ENCODE results near the gene KCNMA1. TPM values are rescaled to one million over a fixed set of nuclear protein-coding genes. Genes with fewer than 3 reads are reported as not detected.
"Not testable (repeated sequence)": the region's sequence is repeated elsewhere in the genome, so short reads cannot be mapped to it uniquely, and the experiment has no call there.

Gene KCNMA1
- polyA plus RNA-seq, 1 donor, result 19.6 TPM

- no peak for DNase-seq
- Histone ChIP-seq H3K4me3 (ENCODE audit: low read length) (no peak overlapping the region), H3K36me3 (ENCODE audit: control insufficient read depth, insufficient read depth, low read length) (no peaks in the 10 kb centered on the region), H3K27me3 (ENCODE audit: control insufficient read depth, insufficient read depth, low read length) (no peaks in the 10 kb centered on the region), H3K9me3 (ENCODE audit: control insufficient read depth, low read depth, low read length) (no peaks in the 10 kb centered on the region), H3K4me1 (ENCODE audit: control insufficient read depth, insufficient read depth, low read length) (peaks cover 9% of the 10 kb centered on the region), H3K27ac (ENCODE audit: low read length) (no peak overlapping the region)
- no CpG with 5 or more reads among the region's 10 CpGs for WGBS (ENCODE audit: insufficient coverage, low lambda C conversion rate)
Observed at GRCh38 chr10:77575271-77576006, 62.2 kb downstream of the KCNMA1 start.

- Histone ChIP-seq H3K9me3 (ENCODE audit: control insufficient read depth, low read depth, low read length) (no peaks in the 10 kb centered on the region), H3K4me3 (ENCODE audit: low read length) (no peak overlapping the region), H3K27me3 (ENCODE audit: control insufficient read depth, insufficient read depth, low read length) (no peaks in the 10 kb centered on the region), H3K36me3 (ENCODE audit: control insufficient read depth, insufficient read depth, low read length) (no peaks in the 10 kb centered on the region), H3K27ac (ENCODE audit: low read length) (no peak overlapping the region), H3K4me1 (ENCODE audit: control insufficient read depth, insufficient read depth, low read length) (peaks cover 3% of the 10 kb centered on the region)
- DNase-seq, result no peak
- WGBS (ENCODE audit: insufficient coverage, low lambda C conversion rate), result no CpG with 5 or more reads among the region's 3 CpGs
Observed at GRCh38 chr10:77574438-77574837, 63.2 kb downstream of the KCNMA1 start.

- no CpG with 5 or more reads among the region's 4 CpGs for WGBS (ENCODE audit: insufficient coverage, low lambda C conversion rate)
- not testable (repeated sequence) for H3K4me1 ChIP-seq (ENCODE audit: control insufficient read depth, insufficient read depth, low read length); H3K27me3 ChIP-seq (ENCODE audit: control insufficient read depth, insufficient read depth, low read length); DNase-seq; H3K27ac ChIP-seq (ENCODE audit: low read length); H3K9me3 ChIP-seq (ENCODE audit: control insufficient read depth, low read depth, low read length); H3K36me3 ChIP-seq (ENCODE audit: control insufficient read depth, insufficient read depth, low read length); H3K4me3 ChIP-seq (ENCODE audit: low read length)
Observed at GRCh38 chr10:77572520-77572919, 65.1 kb downstream of the KCNMA1 start.

GRCh38 chr10:77571490-77571889 is 66.1 kb downstream of the KCNMA1 start:
- Histone ChIP-seq H3K27me3 (ENCODE audit: control insufficient read depth, insufficient read depth, low read length) (no peaks in the 10 kb centered on the region), H3K9me3 (ENCODE audit: control insufficient read depth, low read depth, low read length) (no peaks in the 10 kb centered on the region), H3K27ac (ENCODE audit: low read length) (no peak overlapping the region), H3K4me1 (ENCODE audit: control insufficient read depth, insufficient read depth, low read length) (no peaks in the 10 kb centered on the region), H3K4me3 (ENCODE audit: low read length) (no peak overlapping the region), H3K36me3 (ENCODE audit: control insufficient read depth, insufficient read depth, low read length) (no peaks in the 10 kb centered on the region)
- no CpG with 5 or more reads among the region's 3 CpGs for WGBS (ENCODE audit: insufficient coverage, low lambda C conversion rate)
- DNase-seq, result no peak

- DNase-seq, result no peak
- H3K4me1 ChIP-seq (ENCODE audit: control insufficient read depth, insufficient read depth, low read length), result peaks cover 21% of the 10 kb centered on the region
- no CpG with 5 or more reads among the region's 13 CpGs for WGBS (ENCODE audit: insufficient coverage, low lambda C conversion rate)
- no peaks in the 10 kb centered on the region for H3K9me3 ChIP-seq (ENCODE audit: control insufficient read depth, low read depth, low read length)
- no peak overlapping the region for H3K4me3 ChIP-seq (ENCODE audit: low read length)
- H3K36me3 ChIP-seq (ENCODE audit: control insufficient read depth, insufficient read depth, low read length), result no peaks in the 10 kb centered on the region
- H3K27ac ChIP-seq (ENCODE audit: low read length), result no peak overlapping the region
- H3K27me3 ChIP-seq (ENCODE audit: control insufficient read depth, insufficient read depth, low read length), result no peaks in the 10 kb centered on the region
Observed at GRCh38 chr10:77566914-77567566, 70.6 kb downstream of the KCNMA1 start.

GRCh38 chr10:77566236-77566635 is 71.4 kb downstream of the KCNMA1 start:
- DNase-seq, result no peak
- H3K9me3 ChIP-seq (ENCODE audit: control insufficient read depth, low read depth, low read length), result no peaks in the 10 kb centered on the region
- peaks cover 21% of the 10 kb centered on the region for H3K4me1 ChIP-seq (ENCODE audit: control insufficient read depth, insufficient read depth, low read length)
- no CpG with 5 or more reads among the region's 6 CpGs for WGBS (ENCODE audit: insufficient coverage, low lambda C conversion rate)
- H3K27ac ChIP-seq (ENCODE audit: low read length), result no peak overlapping the region
- no peak overlapping the region for H3K4me3 ChIP-seq (ENCODE audit: low read length)
- no peaks in the 10 kb centered on the region for H3K36me3 ChIP-seq (ENCODE audit: control insufficient read depth, insufficient read depth, low read length)
- no peaks in the 10 kb centered on the region for H3K27me3 ChIP-seq (ENCODE audit: control insufficient read depth, insufficient read depth, low read length)

- H3K4me1 ChIP-seq (ENCODE audit: control insufficient read depth, insufficient read depth, low read length), result peaks cover 21% of the 10 kb centered on the region
- H3K27me3 ChIP-seq (ENCODE audit: control insufficient read depth, insufficient read depth, low read length), result no peaks in the 10 kb centered on the region
- H3K36me3 ChIP-seq (ENCODE audit: control insufficient read depth, insufficient read depth, low read length), result no peaks in the 10 kb centered on the region
- H3K27ac ChIP-seq (ENCODE audit: low read length), result no peak overlapping the region
- H3K9me3 ChIP-seq (ENCODE audit: control insufficient read depth, low read depth, low read length), result no peaks in the 10 kb centered on the region
- H3K4me3 ChIP-seq (ENCODE audit: low read length), result no peak overlapping the region
- 60% methylated on average over 1 of the region's 4 CpGs for WGBS (ENCODE audit: insufficient coverage, low lambda C conversion rate)
- DNase-seq, result no peak
Observed at GRCh38 chr10:77565590-77566023, 72.0 kb downstream of the KCNMA1 start.

GRCh38 chr10:77564731-77565589 is 72.6 kb downstream of the KCNMA1 start:
- peaks cover 21% of the 10 kb centered on the region for H3K4me1 ChIP-seq (ENCODE audit: control insufficient read depth, insufficient read depth, low read length)
- DNase-seq, result peak in 1 of 2 donors; percentile 51

GRCh38 chr10:77563638-77564270 is 73.9 kb downstream of the KCNMA1 start:
- no peaks in the 10 kb centered on the region for H3K9me3 ChIP-seq (ENCODE audit: control insufficient read depth, low read depth, low read length)
- no peak overlapping the region for H3K27ac ChIP-seq (ENCODE audit: low read length)
- H3K27me3 ChIP-seq (ENCODE audit: control insufficient read depth, insufficient read depth, low read length), result no peaks in the 10 kb centered on the region
- WGBS (ENCODE audit: insufficient coverage, low lambda C conversion rate), result 27% methylated on average over 1 of the region's 9 CpGs
- H3K4me3 ChIP-seq (ENCODE audit: low read length), result no peak overlapping the region
- no peaks in the 10 kb centered on the region for H3K36me3 ChIP-seq (ENCODE audit: control insufficient read depth, insufficient read depth, low read length)
- peaks cover 21% of the 10 kb centered on the region for H3K4me1 ChIP-seq (ENCODE audit: control insufficient read depth, insufficient read depth, low read length)
- DNase-seq, result peak; percentile 80 to 92

More at GRCh38 chr10:77564731-77565589, 72.6 kb downstream of the KCNMA1 start:
- no CpG with 5 or more reads among the region's 10 CpGs for WGBS (ENCODE audit: insufficient coverage, low lambda C conversion rate)
- H3K27ac ChIP-seq (ENCODE audit: low read length), result no peak overlapping the region
- H3K4me3 ChIP-seq (ENCODE audit: low read length), result no peak overlapping the region
- no peaks in the 10 kb centered on the region for H3K9me3 ChIP-seq (ENCODE audit: control insufficient read depth, low read depth, low read length)
- no peaks in the 10 kb centered on the region for H3K36me3 ChIP-seq (ENCODE audit: control insufficient read depth, insufficient read depth, low read length)
- no peaks in the 10 kb centered on the region for H3K27me3 ChIP-seq (ENCODE audit: control insufficient read depth, insufficient read depth, low read length)

GRCh38 chr10:77562742-77563141 is 74.9 kb downstream of the KCNMA1 start:
- WGBS (ENCODE audit: insufficient coverage, low lambda C conversion rate), result 79% methylated on average over 2 of the region's 3 CpGs
- Histone ChIP-seq H3K4me3 (ENCODE audit: low read length) (no peak overlapping the region), H3K4me1 (ENCODE audit: control insufficient read depth, insufficient read depth, low read length) (peaks cover 21% of the 10 kb centered on the region), H3K27ac (ENCODE audit: low read length) (no peak overlapping the region), H3K27me3 (ENCODE audit: control insufficient read depth, insufficient read depth, low read length) (no peaks in the 10 kb centered on the region), H3K9me3 (ENCODE audit: control insufficient read depth, low read depth, low read length) (no peaks in the 10 kb centered on the region), H3K36me3 (ENCODE audit: control insufficient read depth, insufficient read depth, low read length) (no peaks in the 10 kb centered on the region)
- DNase-seq, result no peak
